Measurements from ENCODE around the gene TJP3. TPM values are rescaled to one million over a fixed set of nuclear protein-coding genes. Genes with fewer than 3 reads are reported as not detected.

TJP3 gene
- not detected in 2 replicates for total RNA-seq

GRCh38 chr19:3708207-3708931, at the start of gene TJP3:
TSS of gene TJP3 (plus strand) at chr19:3708384. CDS start at chr19:3728433, 20,049 bp downstream.

GRCh38 chr19:3700242-3701032, 7.7 kb upstream of the TJP3 start, which contains the start of gene PIP5K1C:
TSS of gene PIP5K1C (minus strand) at chr19:3700468. CDS start at chr19:3700390, 78 bp downstream.

GRCh38 chr19:3761382-3762129, 53.4 kb downstream of the TJP3 start, which contains the start of gene APBA3:
TSS of gene APBA3 (minus strand) at chr19:3761692. CDS start at chr19:3760264, 1,428 bp downstream.

DNA sequence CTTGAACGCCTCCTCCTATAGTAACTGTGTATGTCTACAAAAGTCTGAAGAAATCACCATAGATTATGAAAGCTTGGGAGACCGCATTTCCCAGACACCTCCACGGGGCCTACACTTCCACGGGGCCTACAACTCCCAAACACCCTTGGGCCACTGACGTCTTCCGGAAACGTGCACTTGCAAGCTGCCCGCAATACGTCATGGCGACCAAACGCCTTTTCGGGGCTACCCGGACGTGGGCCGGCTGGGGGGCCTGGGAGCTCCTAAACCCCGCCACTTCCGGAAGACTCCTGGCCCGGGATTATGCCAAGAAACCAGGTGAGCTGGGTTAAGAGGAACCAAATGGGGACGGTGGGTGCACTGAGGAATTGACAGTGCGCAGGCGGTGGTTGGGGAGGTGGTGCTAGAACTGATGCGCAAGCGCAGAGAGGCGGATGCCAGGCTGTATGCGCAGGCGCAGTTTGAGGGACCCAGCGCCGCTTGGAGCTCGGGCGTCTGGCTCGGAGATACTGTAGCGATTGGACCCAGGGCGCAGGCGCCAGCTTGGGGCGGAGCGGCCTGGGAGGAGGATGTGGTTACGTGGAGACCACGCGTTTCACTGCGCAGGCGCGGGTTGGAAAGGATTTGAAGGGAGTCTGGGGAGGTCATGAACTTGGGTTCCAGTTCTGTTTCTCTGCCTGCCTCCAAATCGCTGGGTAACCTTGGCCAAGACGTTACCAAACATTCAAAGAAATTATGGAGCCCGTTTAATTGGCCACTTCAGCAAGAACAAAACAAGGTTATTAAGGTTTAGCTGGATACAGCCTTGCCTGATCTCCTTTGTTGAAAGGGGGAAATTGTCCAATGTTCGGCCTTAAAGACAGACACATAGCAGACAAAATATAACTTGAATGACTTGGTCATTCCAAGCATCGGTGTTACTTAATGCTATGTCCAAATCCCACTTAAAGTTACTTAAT, 54.6 kb downstream of the TJP3 start, which contains the start of gene MRPL54:
MRPL54 (plus strand) TSS at position 182 of the 959 bp plus-strand sequence; CDS start at position 201, 19 bp downstream.

GRCh38 chr19:3771906-3772455, 63.8 kb downstream of the TJP3 start, which contains the start of gene RAX2:
TSS of gene RAX2 (minus strand) at chr19:3772228. CDS start at chr19:3771742, 486 bp downstream.

DNA sequence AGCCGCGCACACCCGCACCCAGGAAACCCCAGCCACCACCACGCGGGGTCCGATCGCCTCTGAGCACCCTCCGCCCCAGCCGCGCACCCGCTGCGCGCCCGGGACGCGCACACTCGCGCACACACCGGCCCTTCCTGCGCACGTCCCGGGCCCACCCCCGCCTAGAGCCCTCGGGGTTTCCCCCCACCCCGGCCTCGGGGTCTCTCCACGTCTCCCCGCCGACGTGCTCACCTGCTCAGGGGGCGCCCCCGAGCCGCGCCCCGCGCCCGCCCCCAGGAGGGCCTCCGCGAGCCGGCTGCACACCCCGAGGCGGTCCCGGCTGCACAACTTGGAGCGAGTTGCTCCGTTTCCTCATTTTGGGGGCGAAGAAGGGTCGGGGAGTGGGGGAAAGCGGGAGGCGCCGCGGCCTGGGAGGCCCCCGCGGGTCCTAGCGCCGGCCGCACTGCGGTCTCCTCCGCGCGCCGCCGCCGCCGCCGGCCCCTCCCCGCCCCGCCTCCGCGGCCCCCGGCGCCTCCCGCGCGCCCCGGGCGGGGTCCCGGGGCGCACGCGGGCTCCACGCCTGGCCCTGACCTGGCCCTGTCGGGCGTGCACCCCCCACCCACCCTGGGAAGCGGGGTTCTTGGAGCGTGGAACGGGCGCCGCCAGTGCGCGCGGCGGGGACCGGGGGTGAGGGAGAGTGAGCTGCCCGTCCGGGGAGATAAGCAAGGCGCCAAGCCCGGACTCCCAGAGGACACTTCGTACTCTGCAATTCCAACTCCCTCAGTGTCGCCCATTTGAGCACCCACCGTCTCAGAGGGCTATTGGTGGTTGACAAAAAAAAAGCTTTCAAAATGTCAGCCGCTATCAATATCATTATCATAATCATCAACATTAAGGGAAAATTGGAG, 78.0 kb downstream of the TJP3 start, which contains the start of gene MATK:
MATK (minus strand) TSS at position 444 of the 887 bp plus-strand sequence. CDS start 1,246 bp downstream, outside the sequence.

Small RNA genes lying within 50 kb of the gene (small RNA-seq; reads per million reads assigned to genes)
- gene AC005777.1, result not detected

Other genes starting within 250 kb of the TJP3 start
- not detected in 2 replicates for gene SMIM24, start 227.9 kb upstream of the TJP3 start, total RNA-seq
- not detected in 2 replicates for gene SMIM44, start 224.9 kb upstream of the TJP3 start, total RNA-seq
- 5.3 and 6.1 TPM in 2 replicates for gene DOHH, start 207.7 kb upstream of the TJP3 start, total RNA-seq
- gene FZR1, start 202.1 kb upstream of the TJP3 start, total RNA-seq, result 26.3 and 28.4 TPM in 2 replicates
- gene TEKTIP1, start 169.2 kb upstream of the TJP3 start, total RNA-seq, result not detected in 2 replicates
- gene MFSD12, start 150.8 kb upstream of the TJP3 start, total RNA-seq, result 54.0 and 56.0 TPM in 2 replicates
- 58.1 and 67.1 TPM in 2 replicates for gene HMG20B, start 135.4 kb upstream of the TJP3 start, total RNA-seq
- gene GIPC3, start 122.9 kb upstream of the TJP3 start, total RNA-seq, result not detected in 2 replicates
- 4.7 and 5.0 TPM in 2 replicates for gene TBXA2R, start 101.5 kb upstream of the TJP3 start, total RNA-seq
- gene CACTIN, start 81.6 kb upstream of the TJP3 start, total RNA-seq, result 14.7 and 17.4 TPM in 2 replicates
- gene PIP5K1C, start 7.9 kb upstream of the TJP3 start, total RNA-seq, result 21.0 and 24.4 TPM in 2 replicates
- 11.1 and 11.8 TPM in 2 replicates for gene APBA3, start 53.3 kb downstream of the TJP3 start, total RNA-seq
- gene MRPL54, start 54.3 kb downstream of the TJP3 start, total RNA-seq, result 38.4 and 39.2 TPM in 2 replicates
- gene RAX2, start 63.8 kb downstream of the TJP3 start, total RNA-seq, result not detected in 2 replicates
- gene MATK, start 78.0 kb downstream of the TJP3 start, total RNA-seq, result 0.39 and 0.65 TPM in 2 replicates
- gene ZFR2, start 160.7 kb downstream of the TJP3 start, total RNA-seq, result not detected in 2 replicates
- under 0.01 and 0.32 TPM in 2 replicates for gene ATCAY, start 172.3 kb downstream of the TJP3 start, total RNA-seq
- not detected in 2 replicates for gene NMRK2, start 224.7 kb downstream of the TJP3 start, total RNA-seq

All from articular chondrocyte of knee joint (primary cell).